OCI-LY3 (cell line): ENCODE measurements around the gene THRB.

Source experiments
- EZH2phosphoT487 ChIP-seq: fragments of 200-600 bp; shearing (Covaris generic); IDR thresholded peaks from 2 replicates; pipeline ENCODE4 v1.6.1; 2018; ENCODE audit warnings: antibody characterized with exemption, mixed run types, low read depth
- TF ChIP-seq, protein P1 (sequence below): fragments of 200-600, 300-600 bp; sonication (generic); IDR thresholded peaks from 2 replicates; pipeline ENCODE4 v1.5.1; 2014; ENCODE audit warnings: antibody characterized with exemption, low read length, low read depth

DNA sequence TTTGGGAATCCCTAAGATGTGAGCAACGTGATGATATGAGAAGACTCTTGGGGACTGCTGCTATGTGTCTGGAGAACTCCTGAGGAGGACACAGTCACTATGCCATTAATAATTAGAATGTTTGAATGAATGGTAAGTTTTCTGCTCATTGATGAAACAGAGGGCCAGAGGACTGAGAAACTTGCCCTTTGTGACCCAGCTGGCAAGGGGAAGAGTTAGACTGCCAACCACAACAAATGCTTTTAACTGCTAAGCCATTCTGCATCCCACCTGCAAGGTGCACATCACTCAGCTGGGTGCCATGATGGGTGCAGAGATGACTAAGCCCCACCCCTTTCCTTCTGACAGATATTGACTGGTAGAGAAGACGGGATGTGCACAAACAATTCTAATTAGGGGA is 249.6 kb downstream of the THRB start:
- TF ChIP-seq, protein P1, sequence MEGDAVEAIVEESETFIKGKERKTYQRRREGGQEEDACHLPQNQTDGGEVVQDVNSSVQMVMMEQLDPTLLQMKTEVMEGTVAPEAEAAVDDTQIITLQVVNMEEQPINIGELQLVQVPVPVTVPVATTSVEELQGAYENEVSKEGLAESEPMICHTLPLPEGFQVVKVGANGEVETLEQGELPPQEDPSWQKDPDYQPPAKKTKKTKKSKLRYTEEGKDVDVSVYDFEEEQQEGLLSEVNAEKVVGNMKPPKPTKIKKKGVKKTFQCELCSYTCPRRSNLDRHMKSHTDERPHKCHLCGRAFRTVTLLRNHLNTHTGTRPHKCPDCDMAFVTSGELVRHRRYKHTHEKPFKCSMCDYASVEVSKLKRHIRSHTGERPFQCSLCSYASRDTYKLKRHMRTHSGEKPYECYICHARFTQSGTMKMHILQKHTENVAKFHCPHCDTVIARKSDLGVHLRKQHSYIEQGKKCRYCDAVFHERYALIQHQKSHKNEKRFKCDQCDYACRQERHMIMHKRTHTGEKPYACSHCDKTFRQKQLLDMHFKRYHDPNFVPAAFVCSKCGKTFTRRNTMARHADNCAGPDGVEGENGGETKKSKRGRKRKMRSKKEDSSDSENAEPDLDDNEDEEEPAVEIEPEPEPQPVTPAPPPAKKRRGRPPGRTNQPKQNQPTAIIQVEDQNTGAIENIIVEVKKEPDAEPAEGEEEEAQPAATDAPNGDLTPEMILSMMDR = no peak
- TF ChIP-seq EZH2phosphoT487 = no peak
